Neural cell (in vitro differentiated cells): Measurements from ENCODE around the gene DOHH.

Experiments
- CTCF ChIP-seq: fragments of 450-650 bp; IDR thresholded peaks from 2 replicates; pipeline ENCODE4 v1.5.1; 2014; ENCODE audit warnings: antibody characterized with exemption, mild to moderate bottlenecking, moderate library complexity; ENCODE audit not compliant: poor library complexity, severe bottlenecking
- EZH2 ChIP-seq: fragments of 200-600, 300-800 bp; shearing (Covaris generic), sonication (generic); IDR thresholded peaks from 2 replicates; pipeline ENCODE4 v1.6.1; 2014; ENCODE audit warnings: antibody characterized with exemption, low read length, borderline replicate concordance, mild to moderate bottlenecking; ENCODE audit not compliant: insufficient read depth, poor library complexity, severe bottlenecking
- MXI1 ChIP-seq: fragments of 450-650 bp; conservative IDR thresholded peaks from 2 replicates; pipeline ENCODE4 v1.6.1; 2014; ENCODE audit warnings: antibody characterized with exemption, mild to moderate bottlenecking; ENCODE audit not compliant: poor library complexity, severe bottlenecking
- POLR2AphosphoS5 ChIP-seq: IDR thresholded peaks from 2 replicates; pipeline ENCODE4 v1.6.1; 2012
- REST ChIP-seq: IDR thresholded peaks from 2 replicates; pipeline ENCODE4 v1.6.1; 2012; ENCODE audit warnings: borderline replicate concordance

DNA sequence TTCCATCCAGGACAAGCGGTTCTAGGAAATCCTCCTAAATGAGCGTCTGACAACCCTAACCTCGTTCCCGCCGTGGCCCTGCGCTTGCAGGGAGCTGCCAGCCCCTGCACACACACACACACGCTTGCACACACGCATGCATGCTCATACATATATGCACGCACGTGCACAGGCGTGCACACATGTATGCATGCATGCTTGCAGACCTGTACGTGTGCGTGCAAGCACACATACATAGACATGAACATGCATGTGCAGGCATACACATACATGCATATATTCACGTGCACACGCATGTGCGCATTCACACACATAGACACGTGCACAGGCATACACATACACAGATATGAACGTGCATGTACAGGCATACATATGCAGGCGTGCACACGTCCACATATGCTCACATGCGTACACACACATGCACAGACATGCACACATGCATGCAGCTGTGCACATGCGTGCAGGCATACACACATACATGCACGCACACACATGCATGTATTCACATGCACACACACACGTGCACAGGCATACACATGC lies 55.7 kb downstream of the DOHH start:
- TF ChIP-seq CTCF, result no peak
- TF ChIP-seq REST, result no peak
- TF ChIP-seq EZH2, result no peak
- TF ChIP-seq MXI1, result peak; percentile 11
- peak; percentile 7 for TF ChIP-seq POLR2AphosphoS5
